HG03571 (cell line): ENCODE data around the gene SUCLG1.
A peak's percentile ranks its signal among the peaks of the same experiment; 100 is the strongest.
"Not testable (repeated sequence)": the region's sequence is repeated elsewhere in the genome, so short reads cannot be mapped to it uniquely, and the experiment has no call there.

Experiments used
- ATAC-seq: cut with Tn5 transposase; IDR thresholded peaks from one replicate; pipeline ENCODE4 v1.9.1; 2021; ENCODE audit not compliant: unreplicated experiment

Gene SUCLG1

DNA sequence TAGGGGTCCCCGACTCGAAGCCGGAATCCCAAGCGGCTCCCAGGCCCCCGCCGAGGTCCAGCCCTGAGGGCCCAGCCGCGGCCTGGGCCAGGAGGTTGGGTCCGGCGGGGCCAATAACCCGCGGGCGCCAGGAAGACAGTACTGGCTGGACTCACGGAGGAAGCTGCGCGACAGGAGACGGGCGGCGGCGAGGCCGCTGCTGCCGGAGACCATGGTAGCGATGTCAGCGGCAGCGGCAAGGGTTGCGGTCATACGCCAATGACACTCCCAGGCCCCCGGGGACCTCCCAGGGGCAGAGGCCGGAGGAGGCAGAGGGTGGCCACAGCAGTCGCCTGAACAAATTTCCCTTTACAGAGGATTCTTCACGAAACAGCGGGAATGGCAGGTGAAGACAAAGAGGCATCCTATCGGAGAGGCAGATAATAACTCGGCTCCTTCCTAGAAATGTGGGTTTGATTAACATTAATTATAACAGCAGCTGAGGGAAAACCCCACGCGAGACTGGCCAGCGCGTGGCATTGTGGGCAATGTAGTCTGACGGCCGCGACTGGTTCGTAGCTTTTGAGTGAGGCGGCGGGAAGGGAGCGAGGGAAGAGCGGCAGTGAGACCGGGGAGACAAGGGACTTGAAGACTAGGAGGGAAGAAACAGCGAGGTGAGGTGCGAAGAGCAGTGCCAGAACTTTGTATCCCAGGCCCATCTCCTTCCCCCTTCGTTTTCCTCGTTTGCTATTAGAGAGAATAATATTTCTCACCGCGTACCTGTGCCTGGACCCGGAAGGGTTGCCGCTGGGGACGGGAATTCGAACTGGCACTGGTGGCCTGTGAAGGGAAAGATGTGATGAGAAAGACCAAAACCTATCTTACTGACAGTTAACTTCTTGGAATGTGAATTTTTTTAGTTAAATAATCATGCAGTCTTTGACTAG is at the start of gene SUCLG1:
Gene SUCLG1 (minus strand): TSS at position 263 of the 926 bp plus-strand sequence. CDS start 11 bp downstream, at position 252.
- peak; percentile 96 for ATAC-seq

DNA sequence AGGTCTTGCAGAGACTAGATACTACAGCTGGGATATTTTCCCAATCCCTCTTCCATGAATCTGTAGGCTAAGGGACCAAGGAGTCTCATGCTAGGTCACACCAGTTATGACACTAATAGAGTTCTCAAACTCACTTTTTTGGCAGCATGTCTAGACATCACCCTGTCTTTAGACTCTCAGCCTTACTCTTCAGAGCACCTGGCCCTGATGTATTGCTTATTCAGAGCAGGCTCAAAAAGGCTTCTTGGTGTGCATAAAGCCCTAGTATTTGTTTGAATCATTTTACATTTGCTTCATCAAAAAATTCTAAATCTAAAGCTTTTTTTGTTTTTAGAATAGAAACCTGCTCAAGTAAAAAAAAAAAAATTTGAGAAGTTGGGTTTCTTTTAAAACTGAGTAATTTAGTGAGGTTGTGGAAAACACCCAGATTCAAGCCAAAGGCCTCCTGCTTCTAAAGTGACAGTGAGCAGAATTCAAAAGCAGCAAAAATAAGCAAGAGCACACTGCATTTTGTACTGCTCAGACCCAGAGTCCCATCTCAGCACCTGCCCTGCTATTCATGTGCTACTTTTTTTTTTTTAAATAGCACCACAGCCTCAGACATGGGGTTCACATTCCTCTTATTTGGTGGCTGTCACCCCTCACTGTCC is 39.2 kb upstream of the SUCLG1 start:
- no peak for ATAC-seq

DNA sequence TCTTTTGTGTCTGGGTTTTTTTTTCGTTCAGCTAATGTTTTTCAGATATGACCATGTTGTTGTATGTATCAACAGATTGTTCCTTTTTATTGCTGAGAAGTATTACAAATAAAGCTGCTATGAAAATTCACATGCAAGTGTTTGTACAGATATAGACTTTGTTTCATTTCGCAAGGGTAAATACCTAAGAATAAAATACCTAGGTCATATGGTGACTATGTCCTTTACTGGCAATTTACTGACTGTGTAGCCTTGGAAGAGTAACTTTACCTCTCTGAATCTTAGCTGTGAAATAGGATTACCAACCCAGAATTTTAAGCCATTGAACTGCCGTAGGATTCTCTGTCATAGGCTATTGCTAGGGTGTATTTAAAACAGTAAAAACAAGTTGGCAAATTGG is 38.2 kb upstream of the SUCLG1 start:
- no peak for ATAC-seq

- ATAC-seq = no peak
Measured at GRCh38 chr2:84496386-84496785, 37.3 kb upstream of the SUCLG1 start.

GRCh38 chr2:84495539-84496146 is 36.6 kb upstream of the SUCLG1 start:
- ATAC-seq = peak; percentile 66

GRCh38 chr2:84494070-84494469 is 35.0 kb upstream of the SUCLG1 start:
- ATAC-seq = no peak

DNA sequence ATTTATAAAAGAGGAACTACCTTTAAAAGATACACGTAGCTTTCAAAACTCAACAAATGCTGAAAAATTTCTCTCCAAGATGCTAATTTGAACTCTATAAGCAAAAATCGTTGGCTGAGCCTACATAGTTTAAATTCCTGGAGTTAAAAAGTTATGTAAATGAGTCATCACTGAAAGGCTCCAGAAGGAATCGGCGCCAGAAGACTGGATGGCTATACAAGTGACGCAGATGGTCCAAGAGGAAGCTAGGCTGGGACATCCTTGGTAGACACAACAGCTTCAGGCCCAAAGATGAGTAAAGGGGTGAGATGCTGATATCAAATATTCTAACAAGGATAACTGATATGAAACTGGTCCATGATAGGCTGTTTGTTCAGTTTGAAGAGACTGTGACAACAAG is 34.4 kb upstream of the SUCLG1 start:
- no peak for ATAC-seq

- no peak for ATAC-seq
Measured at GRCh38 chr2:84492571-84492970, 33.5 kb upstream of the SUCLG1 start.

- ATAC-seq = no peak
Measured at GRCh38 chr2:84491741-84492140, 32.7 kb upstream of the SUCLG1 start.

GRCh38 chr2:84491256-84491655 is 32.2 kb upstream of the SUCLG1 start:
- ATAC-seq = no peak

GRCh38 chr2:84487298-84487996 is 28.4 kb upstream of the SUCLG1 start:
- ATAC-seq = no peak

GRCh38 chr2:84486441-84487115 is 27.5 kb upstream of the SUCLG1 start:
- no peak for ATAC-seq

GRCh38 chr2:84483320-84483719 is 24.2 kb upstream of the SUCLG1 start:
- ATAC-seq = no peak

DNA sequence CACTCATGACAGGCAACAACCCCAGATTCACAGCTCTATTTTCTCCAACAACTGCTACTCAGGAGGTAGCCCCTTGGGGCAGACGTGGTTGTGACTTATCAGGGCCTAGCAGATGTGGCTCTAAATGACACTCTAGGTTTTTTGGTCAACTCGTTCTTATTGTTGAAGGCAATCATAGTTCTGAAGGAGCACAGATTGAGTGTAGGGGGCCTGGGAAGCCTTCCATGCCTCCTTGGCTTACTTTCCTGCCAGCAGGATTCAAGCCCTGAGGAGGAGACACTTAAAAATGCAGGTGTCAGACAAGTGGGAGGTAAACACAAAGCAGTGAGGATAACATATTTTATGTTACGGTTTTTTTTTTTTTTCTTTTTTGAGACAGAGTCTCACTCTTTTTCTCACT is 23.5 kb upstream of the SUCLG1 start:
- ATAC-seq = no peak

- ATAC-seq = no peak
Measured at GRCh38 chr2:84481702-84482101, 22.6 kb upstream of the SUCLG1 start.

DNA sequence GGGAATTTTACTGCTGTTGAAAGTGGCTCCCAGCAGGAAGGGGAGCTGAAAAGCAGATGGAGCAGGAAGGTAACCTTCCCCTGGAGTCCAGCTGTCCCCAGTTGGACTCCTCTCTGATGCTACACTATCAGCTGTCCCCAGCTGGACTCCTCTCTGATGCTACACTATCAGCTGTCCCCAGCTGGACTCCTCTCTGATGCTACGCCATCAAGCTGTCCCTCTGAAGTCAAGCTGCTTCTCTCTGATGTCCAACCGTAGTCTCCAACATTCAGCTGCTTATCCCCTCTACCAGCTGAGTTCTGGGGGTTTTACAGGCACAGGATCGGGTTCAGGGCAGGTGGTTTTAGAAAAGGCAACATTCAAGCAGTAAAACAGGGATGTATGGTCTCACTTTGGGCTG is 19.8 kb upstream of the SUCLG1 start:
- ATAC-seq = no peak

GRCh38 chr2:84477886-84478285 is 18.8 kb upstream of the SUCLG1 start:
- no peak for ATAC-seq

DNA sequence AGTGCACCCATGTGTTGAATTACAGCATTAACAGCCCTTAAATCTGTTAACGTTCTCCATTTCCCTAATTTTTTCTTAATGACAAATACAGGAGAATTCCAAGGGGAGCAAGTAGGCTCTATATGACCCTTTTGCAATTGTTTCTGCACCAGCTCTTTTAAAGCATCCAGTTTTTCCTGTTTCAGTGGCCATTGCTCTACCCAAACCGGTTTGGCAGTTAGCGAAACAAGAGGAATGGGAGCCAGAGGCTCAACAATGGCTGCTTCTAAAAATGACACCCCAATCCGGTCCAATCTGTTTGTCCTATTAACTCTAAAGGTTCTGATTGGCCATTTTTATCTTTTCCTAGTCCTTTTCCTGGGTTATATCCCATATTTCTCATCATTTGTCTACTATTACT is 15.1 kb upstream of the SUCLG1 start:
- ATAC-seq = no peak

DNA sequence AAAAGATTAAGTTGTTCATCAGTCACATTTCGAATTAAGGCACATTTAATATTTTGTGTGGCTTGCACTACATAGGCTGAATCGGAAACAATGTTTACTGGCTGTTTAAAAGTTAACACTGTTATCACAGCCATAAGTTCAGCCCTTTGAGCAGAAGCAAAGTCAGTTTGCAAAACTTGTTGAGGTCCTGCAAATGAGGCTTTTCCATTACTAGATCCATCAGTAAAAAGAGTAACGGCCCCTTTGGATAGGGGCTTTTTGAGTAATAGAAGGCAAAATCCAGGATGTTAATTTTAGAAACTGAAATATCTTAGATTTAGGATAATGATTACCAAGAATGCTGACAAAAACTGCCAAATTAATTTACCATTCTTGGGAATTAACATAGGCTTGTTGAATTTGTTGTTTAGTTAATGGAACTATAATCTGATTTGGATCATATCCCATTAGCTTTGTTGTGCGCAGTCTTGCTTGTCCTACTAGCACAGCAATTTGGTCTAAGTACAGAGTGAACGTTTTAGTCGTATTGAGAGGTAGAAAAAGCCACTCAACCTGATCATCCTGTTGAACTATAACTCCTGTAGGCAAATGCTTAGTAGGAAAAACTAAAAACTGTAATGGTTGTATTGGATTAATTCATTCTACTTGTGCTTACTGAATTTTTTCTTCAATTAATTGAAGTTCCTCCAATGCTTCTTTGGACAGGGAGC is 13.9 kb upstream of the SUCLG1 start:
- no peak for ATAC-seq

DNA sequence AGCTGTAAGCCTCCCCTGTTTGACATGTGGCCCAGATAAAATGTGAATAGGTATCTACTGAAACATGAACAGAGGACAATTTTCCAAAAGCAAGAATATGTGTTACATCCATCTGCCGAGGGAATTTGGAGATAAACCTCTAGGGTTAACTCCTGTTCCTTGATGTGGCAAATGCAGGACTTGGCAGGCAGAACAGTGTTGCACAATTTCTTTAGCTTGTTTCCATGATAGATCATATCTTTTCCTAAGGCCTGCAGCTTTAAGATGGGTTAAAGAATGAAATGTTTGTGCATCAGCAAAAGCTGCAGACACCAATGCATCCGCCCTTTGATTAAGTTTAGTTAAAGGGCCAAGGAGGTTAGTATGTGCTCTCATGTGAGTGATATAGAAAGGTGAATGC is 13.3 kb upstream of the SUCLG1 start:
- not testable (repeated sequence) for ATAC-seq
